Mesendoderm (in vitro differentiated cells): ENCODE measurements around the gene LRRC37A.
"Not testable (repeated sequence)": the region's sequence is repeated elsewhere in the genome, so short reads cannot be mapped to it uniquely, and the experiment has no call there.

Source experiments
- DNase-seq: peaks from one replicate; pipeline ENCODE4 v3.0.0; 2013
- H2AK5ac ChIP-seq: 2 replicates; pipeline ENCODE4 v1.6.1; 2013; ENCODE audit warnings: low read length, inconsistent platforms
- H2BK120ac ChIP-seq: 2 replicates; pipeline ENCODE4 v1.6.1; 2013; ENCODE audit warnings: low read depth, mild to moderate bottlenecking, low read length, moderate library complexity, mixed read lengths
- H2BK15ac ChIP-seq: replicated peaks from 2 replicates; pipeline ENCODE4 v1.6.1; 2013; ENCODE audit warnings: low read depth, mild to moderate bottlenecking, moderate library complexity
- H2BK5ac ChIP-seq: 2 replicates; pipeline ENCODE4 v1.6.1; 2013; ENCODE audit warnings: low read length, inconsistent platforms
- H3K18ac ChIP-seq: 2 replicates; pipeline ENCODE4 v1.6.1; 2013; ENCODE audit warnings: mild to moderate bottlenecking, low read length, mixed read lengths
- H3K23ac ChIP-seq: one replicate; pipeline ENCODE4 v1.6.1; 2013; ENCODE audit warnings: low read length
- H3K27ac ChIP-seq: 2 replicates; pipeline ENCODE4 v1.5.1; 2013; ENCODE audit warnings: low read depth, mild to moderate bottlenecking, inconsistent platforms, low read length, moderate library complexity
- H3K27me3 ChIP-seq: 2 replicates; pipeline ENCODE4 v1.6.1; 2013; ENCODE audit warnings: low read length, control low read depth, mild to moderate bottlenecking, inconsistent platforms; ENCODE audit not compliant: insufficient read depth, poor library complexity
- H3K36me3 ChIP-seq: 2 replicates; pipeline ENCODE4 v1.6.1; 2013; ENCODE audit warnings: low read length, inconsistent platforms; ENCODE audit not compliant: control insufficient read depth, insufficient read depth
- H3K4ac ChIP-seq: one replicate; pipeline ENCODE4 v1.6.1; 2013; ENCODE audit warnings: low read depth, mild to moderate bottlenecking, low read length, moderate library complexity
- H3K4me1 ChIP-seq: 2 replicates; pipeline ENCODE4 v1.6.1; 2013; ENCODE audit warnings: low read depth, low read length, inconsistent platforms; ENCODE audit not compliant: control insufficient read depth
- H3K4me2 ChIP-seq: 2 replicates; pipeline ENCODE4 v1.6.1; 2013; ENCODE audit warnings: low read length
- H3K4me3 ChIP-seq: 2 replicates; pipeline ENCODE4 v1.5.1; 2013; ENCODE audit warnings: mild to moderate bottlenecking, low read length
- H3K56ac ChIP-seq: one replicate; pipeline ENCODE4 v1.6.1; 2013; ENCODE audit warnings: low read length
- H3K79me1 ChIP-seq: 2 replicates; pipeline ENCODE4 v1.6.1; 2013; ENCODE audit warnings: low read length, inconsistent platforms
- H3K79me2 ChIP-seq: 2 replicates; pipeline ENCODE4 v1.6.1; 2013; ENCODE audit warnings: mild to moderate bottlenecking, low read length; ENCODE audit not compliant: control insufficient read depth, insufficient read depth
- H3K9ac ChIP-seq: 2 replicates; pipeline ENCODE4 v1.6.1; 2013; ENCODE audit warnings: low read length, inconsistent platforms
- H4K5ac ChIP-seq: one replicate; pipeline ENCODE4 v1.6.1; 2013; ENCODE audit warnings: low read length
- H4K8ac ChIP-seq: one replicate; pipeline ENCODE4 v1.6.1; 2013; ENCODE audit warnings: low read depth, mild to moderate bottlenecking, control low read depth, low read length, moderate library complexity
- WGBS: extraction: QIAGEN DNeasy Blood & Tissue Kit; methylation state at CpG from one replicate; pipeline ENCODE4 v1.1.7; 2013; ENCODE audit warnings: low lambda C conversion rate, missing lambda C conversion rate; ENCODE audit not compliant: insufficient coverage; ENCODE audit errors: extremely low coverage; 5-methylcytosine and 5-hydroxymethylcytosine counted together

The LRRC37A gene

GRCh38 chr17:46270032-46270431 lies 24.9 kb upstream of the LRRC37A start:
- no peaks in the 10 kb centered on the region for H3K36me3 ChIP-seq
- no peaks in the 10 kb centered on the region for H3K4me1 ChIP-seq
- no peak overlapping the region for H2BK15ac ChIP-seq
- H3K4ac ChIP-seq: no peak overlapping the region
- H3K4me2 ChIP-seq: no peak overlapping the region
- peaks cover 9% of the 10 kb centered on the region for H3K27me3 ChIP-seq
- no peak overlapping the region for H4K8ac ChIP-seq
- no peaks in the 10 kb centered on the region for H3K79me1 ChIP-seq
- no peak overlapping the region for H2AK5ac ChIP-seq
- no peak overlapping the region for H3K23ac ChIP-seq
- H3K4me3 ChIP-seq: no peak overlapping the region
- DNase-seq: no peak
- no peak overlapping the region for H3K56ac ChIP-seq
- no peak overlapping the region for H3K27ac ChIP-seq
- no peak overlapping the region for H2BK120ac ChIP-seq
- H3K79me2 ChIP-seq: no peaks in the 10 kb centered on the region
- no peak overlapping the region for H3K18ac ChIP-seq
- no peak overlapping the region for H4K5ac ChIP-seq
- WGBS: no CpG with 5 or more reads among the region's 5 CpGs
- H2BK5ac ChIP-seq: no peak overlapping the region
- no peak overlapping the region for H3K9ac ChIP-seq

- no peak overlapping the region for H3K4ac ChIP-seq
- no peak overlapping the region for H2AK5ac ChIP-seq
- H3K9ac ChIP-seq: no peak overlapping the region
- no peak overlapping the region for H3K18ac ChIP-seq
- H3K23ac ChIP-seq: no peak overlapping the region
- H2BK5ac ChIP-seq: no peak overlapping the region
- H3K27ac ChIP-seq: no peak overlapping the region
- no peak for DNase-seq
- H3K79me2 ChIP-seq: peaks cover 2% of the 10 kb centered on the region
- H3K4me1 ChIP-seq: no peaks in the 10 kb centered on the region
- H3K4me2 ChIP-seq: no peak overlapping the region
- H3K27me3 ChIP-seq: no peaks in the 10 kb centered on the region
- no CpG with 5 or more reads among the region's 6 CpGs for WGBS
- H3K56ac ChIP-seq: no peak overlapping the region
- no peak overlapping the region for H4K5ac ChIP-seq
- H2BK120ac ChIP-seq: no peak overlapping the region
- H3K36me3 ChIP-seq: no peaks in the 10 kb centered on the region
- H3K79me1 ChIP-seq: peaks cover 2% of the 10 kb centered on the region
- no peak overlapping the region for H4K8ac ChIP-seq
- H3K4me3 ChIP-seq: no peak overlapping the region
- H2BK15ac ChIP-seq: no peak overlapping the region
These were observed 21.2 kb upstream of the LRRC37A start for GRCh38 chr17:46273541-46274236.

- no peak overlapping the region for H4K5ac ChIP-seq
- H3K23ac ChIP-seq: no peak overlapping the region
- whole genome bisulfite sequencing: 100% methylated on average over 1 of the region's 3 CpGs
- H2BK5ac ChIP-seq: no peak overlapping the region
- peaks cover 2% of the 10 kb centered on the region for H3K79me2 ChIP-seq
- H3K4me2 ChIP-seq: no peak overlapping the region
- no peaks in the 10 kb centered on the region for H3K36me3 ChIP-seq
- no peak overlapping the region for H3K4ac ChIP-seq
- no peak overlapping the region for H4K8ac ChIP-seq
- no peak overlapping the region for H3K56ac ChIP-seq
- no peak overlapping the region for H3K18ac ChIP-seq
- no peaks in the 10 kb centered on the region for H3K4me1 ChIP-seq
- no peaks in the 10 kb centered on the region for H3K27me3 ChIP-seq
- H2AK5ac ChIP-seq: no peak overlapping the region
- no peak overlapping the region for H2BK120ac ChIP-seq
- no peak overlapping the region for H3K27ac ChIP-seq
- H3K79me1 ChIP-seq: peaks cover 2% of the 10 kb centered on the region
- no peak for DNase-seq
- no peak overlapping the region for H3K4me3 ChIP-seq
- H2BK15ac ChIP-seq: no peak overlapping the region
- H3K9ac ChIP-seq: no peak overlapping the region
These were observed 20.7 kb upstream of the LRRC37A start for GRCh38 chr17:46274238-46274637.

GRCh38 chr17:46276728-46277479 lies 18.0 kb upstream of the LRRC37A start:
- DNase-seq, H3K27me3 ChIP-seq, H2BK5ac ChIP-seq, H3K18ac ChIP-seq, H4K5ac ChIP-seq, H3K36me3 ChIP-seq, H3K79me1 ChIP-seq, H3K4ac ChIP-seq, H3K23ac ChIP-seq, H3K4me3 ChIP-seq, H3K9ac ChIP-seq, H4K8ac ChIP-seq, H3K27ac ChIP-seq, H3K4me2 ChIP-seq, H3K4me1 ChIP-seq, H3K79me2 ChIP-seq, H2BK15ac ChIP-seq, H2AK5ac ChIP-seq, H3K56ac ChIP-seq, H2BK120ac ChIP-seq: not testable (repeated sequence)
- no CpG with 5 or more reads among the region's 3 CpGs for WGBS

GRCh38 chr17:46281336-46281735 lies 13.6 kb upstream of the LRRC37A start:
- not testable (repeated sequence) for H3K23ac ChIP-seq, H2BK120ac ChIP-seq, H2BK5ac ChIP-seq, H3K56ac ChIP-seq, H3K4me2 ChIP-seq, H3K4me3 ChIP-seq, H3K4me1 ChIP-seq, H3K27me3 ChIP-seq, H2BK15ac ChIP-seq, H3K79me1 ChIP-seq, H2AK5ac ChIP-seq, H3K18ac ChIP-seq, H3K4ac ChIP-seq, H3K36me3 ChIP-seq, H3K9ac ChIP-seq, H3K27ac ChIP-seq, DNase-seq, H3K79me2 ChIP-seq, H4K5ac ChIP-seq, H4K8ac ChIP-seq
- no CpG with 5 or more reads among the region's 4 CpGs for WGBS
